Measurements from ENCODE around the gene HNRNPK. TPM values are rescaled to one million over a fixed set of nuclear protein-coding genes. Genes with fewer than 3 reads are reported as not detected.

The HNRNPK gene
- polyA plus RNA-seq, 6 donors from 2014 or later: 981 to 1,356 (median 1,024) TPM

DNA sequence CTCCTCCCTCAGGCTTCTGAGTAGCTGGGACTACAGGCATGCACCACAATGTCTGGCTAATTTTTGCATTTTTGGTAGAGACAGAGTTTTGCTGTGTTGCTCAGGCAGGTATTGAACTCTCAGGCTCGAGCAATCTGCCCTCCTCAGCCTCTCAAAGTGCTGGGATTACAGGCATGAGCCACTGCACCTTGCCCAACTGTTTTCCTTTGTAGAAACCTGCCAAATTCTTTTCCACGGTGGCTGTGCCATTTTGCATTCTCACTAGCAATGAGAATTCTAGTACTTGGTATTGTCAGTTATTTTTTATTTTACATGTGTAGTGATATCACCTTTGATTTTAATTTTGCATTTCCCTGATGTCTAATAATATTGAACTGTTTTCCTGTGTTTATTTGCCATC lies 8.4 kb upstream of the HNRNPK start:
- Mint-ChIP-seq H3K4me3 (no peak overlapping the region), H3K27me3 (no peaks in the 10 kb centered on the region), H3K36me3 (peaks cover 0 to 7% of the 10 kb centered on the region in 2 donors), H3K27ac (no peak overlapping the region), H3K9me3 (no peaks in the 10 kb centered on the region), H3K4me1 (peaks cover 15 to 31% (median 16%) of the 10 kb centered on the region in 3 donors)
- ATAC-seq (ENCODE audit: low read depth in 2 of 2): no peak
- DNase-seq: no peak

DNA sequence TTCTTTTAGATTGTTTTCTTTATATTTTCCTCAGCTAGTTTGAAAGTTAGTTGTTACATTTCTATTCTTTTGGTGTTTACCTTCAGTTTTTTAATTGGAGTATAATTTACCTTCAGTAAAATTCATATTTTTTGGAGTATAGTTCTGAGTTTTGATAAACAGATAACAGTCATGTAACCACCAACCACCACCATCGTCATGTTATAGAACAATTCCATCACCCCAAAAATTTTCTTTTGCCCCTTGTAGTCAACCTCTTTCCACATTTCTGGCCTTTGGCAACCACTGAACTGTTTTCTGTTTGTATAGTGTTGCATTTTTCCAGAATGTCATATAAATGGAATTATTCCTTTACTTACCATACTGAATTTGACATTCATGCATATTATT lies 7.4 kb upstream of the HNRNPK start:
- H3K27me3 Mint-ChIP-seq: no peaks in the 10 kb centered on the region
- ATAC-seq (ENCODE audit: low read depth in 2 of 2) (no peak), DNase-seq (no peak)
- H3K4me1 Mint-ChIP-seq: peaks cover 22 to 34% (median 24%) of the 10 kb centered on the region in 3 donors
- H3K9me3 Mint-ChIP-seq: no peaks in the 10 kb centered on the region
- H3K4me3 Mint-ChIP-seq: no peak overlapping the region
- peaks cover 0 to 7% of the 10 kb centered on the region in 2 donors for H3K36me3 Mint-ChIP-seq
- peak overlapping the region in 1 of 6 donors; percentile 32 for H3K27ac Mint-ChIP-seq

DNA sequence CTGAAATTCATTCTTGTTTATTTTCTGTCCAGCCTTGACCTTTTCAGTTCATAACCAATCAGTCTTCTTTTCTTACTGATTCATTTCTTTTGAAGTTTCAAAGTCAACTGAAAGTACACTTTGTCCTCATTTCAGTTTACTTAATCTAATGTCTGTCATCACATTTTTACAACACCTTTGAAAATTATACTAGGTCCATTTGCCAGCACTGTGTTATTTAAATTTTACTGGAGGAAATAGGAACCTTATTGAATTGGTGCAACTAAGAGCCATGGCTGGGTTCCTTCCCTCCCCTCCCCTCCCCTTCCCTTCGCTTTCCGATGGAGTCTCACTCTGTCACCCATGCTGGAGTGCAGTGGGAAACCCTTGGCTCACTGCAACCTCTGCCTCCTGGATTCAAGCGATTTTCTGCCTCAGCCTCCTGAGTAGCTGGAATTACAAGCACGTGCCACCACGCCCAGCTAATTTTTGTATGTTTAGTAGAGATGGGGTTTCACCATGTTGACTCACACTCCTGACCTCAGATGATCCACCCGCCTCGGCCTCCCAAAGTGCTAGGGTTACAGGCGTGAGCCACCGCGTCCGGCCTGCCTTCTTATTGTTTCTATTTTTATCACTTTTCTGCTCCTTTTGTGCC lies 6.9 kb upstream of the HNRNPK start:
- peaks cover 0 to 7% of the 10 kb centered on the region in 2 donors for H3K36me3 Mint-ChIP-seq
- DNase-seq (no peak), ATAC-seq (ENCODE audit: low read depth in 2 of 2) (no peak)
- peak overlapping the region in 4 of 6 donors; percentile 32 to 69 (median 46) for H3K27ac Mint-ChIP-seq
- peak overlapping the region in 4 of 8 donors; percentile 17 to 64 (median 24) for H3K4me3 Mint-ChIP-seq
- no peaks in the 10 kb centered on the region for H3K9me3 Mint-ChIP-seq
- no peaks in the 10 kb centered on the region for H3K27me3 Mint-ChIP-seq
- peaks cover 22 to 38% (median 24%) of the 10 kb centered on the region in 3 donors for H3K4me1 Mint-ChIP-seq

DNA sequence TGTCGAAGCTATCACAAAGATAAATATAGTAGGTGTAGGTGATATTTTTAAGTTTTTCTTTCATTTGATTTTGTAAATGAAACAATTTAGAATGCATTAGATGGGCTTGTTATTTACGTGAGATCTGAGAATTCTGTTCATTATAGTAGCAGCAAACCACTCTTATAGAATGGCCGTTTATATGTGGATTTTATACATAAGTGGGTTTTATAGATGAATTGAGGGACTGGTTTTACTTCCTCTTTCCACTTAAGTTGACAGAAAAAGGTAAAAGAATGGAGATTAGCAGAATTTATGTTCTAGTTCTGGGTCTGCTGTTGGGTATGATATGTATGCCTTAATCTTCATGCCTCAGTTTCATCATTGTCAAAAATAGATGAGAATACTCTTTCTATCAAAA lies 6.2 kb upstream of the HNRNPK start:
- Mint-ChIP-seq H3K27ac (peak overlapping the region in 3 of 6 donors; percentile 4 to 33 (median 29)), H3K27me3 (no peaks in the 10 kb centered on the region), H3K4me1 (peaks cover 28 to 44% (median 29%) of the 10 kb centered on the region in 3 donors), H3K36me3 (peaks cover 0 to 7% of the 10 kb centered on the region in 2 donors), H3K4me3 (peak overlapping the region in 7 of 8 donors; percentile 8 to 66 (median 35)), H3K9me3 (no peaks in the 10 kb centered on the region)
- ATAC-seq (ENCODE audit: low read depth in 2 of 2) (peak; percentile 80 to 86), DNase-seq (peak; percentile 28)

DNA sequence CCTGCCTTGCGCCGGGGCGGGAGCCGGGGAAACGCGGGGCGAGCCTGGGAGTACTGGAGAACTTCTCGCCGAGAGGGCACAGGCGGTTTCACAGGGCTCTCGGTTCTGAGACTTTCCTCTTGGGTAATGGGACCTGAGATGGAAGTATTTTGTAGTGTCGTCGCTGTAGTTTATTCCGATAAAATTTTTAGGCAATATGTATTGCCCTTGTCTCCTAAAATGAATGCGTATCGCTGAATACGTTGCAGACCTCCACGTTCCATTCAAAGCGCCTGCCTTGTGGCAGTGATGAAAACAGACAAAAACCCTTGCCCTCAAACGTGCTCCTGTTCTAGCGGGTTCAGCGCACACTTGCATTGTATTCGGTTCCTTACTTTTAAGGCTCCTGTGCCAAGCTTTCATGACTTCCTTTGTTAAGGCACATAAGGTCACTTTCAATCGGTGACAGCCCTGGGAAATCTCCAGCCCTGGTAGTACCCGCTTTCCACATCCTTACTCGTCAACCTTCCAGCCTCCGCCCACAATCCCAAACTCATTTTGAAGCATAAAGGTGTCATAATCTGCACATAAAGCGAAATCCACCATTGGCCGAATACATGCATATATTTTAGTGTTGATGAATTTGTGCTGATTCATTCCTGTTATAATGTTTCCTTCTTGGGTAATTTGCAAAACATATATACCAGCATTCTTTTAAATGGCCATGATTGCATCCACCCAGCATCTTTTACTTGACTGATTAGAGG lies 1.3 kb upstream of the HNRNPK start:
- DNase-seq (no peak), ATAC-seq (ENCODE audit: low read depth in 2 of 2) (no peak)
- peaks cover 33 to 53% (median 50%) of the 10 kb centered on the region in 3 donors for H3K4me1 Mint-ChIP-seq
- H3K36me3 Mint-ChIP-seq: peaks cover under 1 to 7% of the 10 kb centered on the region in 2 donors
- peak overlapping the region; percentile 94 to 100 (median 100) for H3K4me3 Mint-ChIP-seq
- peaks cover 0 to 4% (median 0%) of the 10 kb centered on the region in 7 donors for H3K9me3 Mint-ChIP-seq
- peak overlapping the region; percentile 82 to 100 (median 100) for H3K27ac Mint-ChIP-seq
- no peaks in the 10 kb centered on the region for H3K27me3 Mint-ChIP-seq

DNA sequence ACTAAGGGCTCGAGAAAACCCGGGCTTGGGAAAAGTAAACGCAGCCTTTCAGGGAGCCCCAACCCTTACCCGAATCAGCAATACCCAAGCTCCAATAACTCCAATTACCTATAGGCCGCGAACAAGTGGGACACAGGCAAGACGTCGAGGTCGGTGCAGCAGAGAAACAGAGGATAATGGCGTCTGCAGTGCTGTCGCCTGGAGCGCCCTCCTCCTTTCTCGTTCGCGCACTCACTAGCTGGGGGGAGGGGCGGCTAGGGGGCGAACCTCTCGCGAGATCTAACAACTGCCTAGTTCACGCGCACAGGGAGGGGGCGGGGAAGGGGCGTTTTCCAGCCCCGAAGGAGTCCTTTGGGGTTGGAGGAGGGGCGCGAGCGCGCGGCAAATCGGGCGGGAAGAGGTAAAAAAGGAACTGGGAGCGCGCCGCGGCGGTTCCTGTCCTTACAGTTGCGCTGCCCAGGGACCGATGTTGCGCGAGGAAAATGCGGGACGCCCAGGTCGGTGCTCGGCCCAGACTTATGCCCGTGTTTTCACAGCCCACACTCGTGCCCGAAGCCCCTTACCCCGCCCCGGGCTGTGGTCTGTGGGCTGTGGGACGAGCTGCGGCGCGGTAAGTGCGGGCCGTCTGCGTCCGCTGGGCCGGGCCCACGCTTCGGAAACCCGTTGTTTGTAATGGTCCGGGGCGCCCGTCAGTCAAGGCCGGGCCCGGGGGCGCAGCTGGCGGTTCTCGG lies 545 bp upstream of the HNRNPK start, which contains the start of gene RMI1:
RMI1 (plus strand) TSS at position 411 of the 731 bp plus-strand sequence. CDS start 20,182 bp downstream, outside the sequence.
- peaks cover 8 to 12% of the 10 kb centered on the region in 2 donors for H3K36me3 Mint-ChIP-seq
- peak within 1 kb of the TSS; percentile 99 to 100 (median 100) for H3K27ac Mint-ChIP-seq
- peaks cover 0 to 4% (median 0%) of the 10 kb centered on the region in 7 donors for H3K9me3 Mint-ChIP-seq
- H3K4me1 Mint-ChIP-seq: peaks cover 34 to 52% (median 48%) of the 10 kb centered on the region in 3 donors
- DNase-seq (peak; percentile 98), ATAC-seq (ENCODE audit: low read depth in 2 of 2) (peak; percentile 72 to 75)
- peak within 1 kb of the TSS; percentile 94 to 100 (median 100) for H3K4me3 Mint-ChIP-seq
- no peaks in the 10 kb centered on the region for H3K27me3 Mint-ChIP-seq

DNA sequence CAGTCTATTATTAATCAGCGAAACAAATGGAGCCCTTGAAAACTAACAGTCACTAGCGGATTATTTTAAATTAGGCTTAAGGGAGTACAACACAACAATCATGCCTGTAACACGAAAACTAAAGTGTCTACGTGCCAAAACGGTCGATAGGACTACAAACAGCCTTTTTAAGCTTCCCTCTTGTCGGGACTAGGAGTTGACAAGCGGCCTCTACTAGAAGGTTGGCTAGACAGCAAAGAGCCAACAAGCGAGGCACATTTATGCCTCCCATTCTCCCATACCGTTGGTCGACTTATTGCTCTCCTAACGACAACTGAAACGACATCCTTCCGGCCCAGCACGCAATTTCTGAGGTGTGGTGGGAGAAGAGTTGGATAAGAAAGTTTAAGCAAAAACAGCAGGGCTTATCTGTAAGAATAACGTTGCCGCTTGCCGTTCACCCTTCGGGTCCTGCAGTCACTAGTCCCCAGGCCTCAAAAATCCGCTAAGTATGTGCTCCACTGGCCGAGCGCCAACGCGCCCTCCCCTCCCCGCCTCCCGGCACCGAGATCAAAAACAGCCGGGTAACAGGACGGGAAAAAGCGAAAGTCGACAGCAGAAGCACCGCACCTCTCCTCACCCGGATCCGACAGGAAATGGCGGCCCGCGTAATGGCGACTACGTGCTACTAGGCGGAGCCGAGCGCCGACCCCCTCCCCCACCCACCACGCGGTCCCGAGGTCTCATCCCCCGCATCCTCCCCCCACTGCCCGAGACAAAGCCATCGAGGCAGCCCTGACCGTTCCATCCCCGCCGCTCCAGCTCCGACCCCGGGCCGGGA lies 813 bp downstream of the HNRNPK start:
- Mint-ChIP-seq H3K4me3 (peak overlapping the region; percentile 94 to 100 (median 100)), H3K27ac (peak overlapping the region; percentile 99 to 100 (median 100)), H3K36me3 (peaks cover 21 to 26% of the 10 kb centered on the region in 2 donors), H3K27me3 (no peaks in the 10 kb centered on the region), H3K9me3 (peaks cover 0 to 4% (median 0%) of the 10 kb centered on the region in 7 donors), H3K4me1 (peaks cover 47 to 65% (median 53%) of the 10 kb centered on the region in 3 donors)
- peak; percentile 82 for DNase-seq
- peak; percentile 47 to 48 for ATAC-seq (ENCODE audit: low read depth in 2 of 2)

DNA sequence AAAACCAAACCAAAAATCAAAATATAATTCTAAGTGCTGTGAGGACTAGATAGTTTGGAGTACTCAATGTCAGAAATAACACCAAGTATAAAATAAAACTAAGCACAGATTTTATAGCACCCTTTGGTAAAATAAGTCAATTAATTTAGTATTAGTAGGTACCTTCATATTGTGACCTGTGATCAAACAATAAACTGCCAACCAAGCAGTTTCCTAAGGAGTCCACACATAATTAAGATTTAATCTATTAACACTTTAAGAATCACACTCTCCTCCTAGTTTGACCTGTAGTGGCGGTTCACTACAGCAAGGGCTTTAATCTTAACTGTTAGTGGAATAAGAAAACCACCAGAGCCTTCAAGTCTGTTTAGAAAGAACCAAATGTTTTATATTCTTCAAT lies 2.8 kb downstream of the HNRNPK start:
- peaks cover 0 to 4% (median 0%) of the 10 kb centered on the region in 7 donors for H3K9me3 Mint-ChIP-seq
- no peaks in the 10 kb centered on the region for H3K27me3 Mint-ChIP-seq
- peak overlapping the region in 4 of 6 donors; percentile 66 to 100 (median 74) for H3K27ac Mint-ChIP-seq
- DNase-seq: no peak
- peaks cover 40 to 58% (median 49%) of the 10 kb centered on the region in 3 donors for H3K4me1 Mint-ChIP-seq
- H3K4me3 Mint-ChIP-seq: peak overlapping the region in 7 of 8 donors; percentile 94 to 100 (median 100)
- no peak for ATAC-seq (ENCODE audit: low read depth in 2 of 2)
- peaks cover 21 to 29% of the 10 kb centered on the region in 2 donors for H3K36me3 Mint-ChIP-seq

DNA sequence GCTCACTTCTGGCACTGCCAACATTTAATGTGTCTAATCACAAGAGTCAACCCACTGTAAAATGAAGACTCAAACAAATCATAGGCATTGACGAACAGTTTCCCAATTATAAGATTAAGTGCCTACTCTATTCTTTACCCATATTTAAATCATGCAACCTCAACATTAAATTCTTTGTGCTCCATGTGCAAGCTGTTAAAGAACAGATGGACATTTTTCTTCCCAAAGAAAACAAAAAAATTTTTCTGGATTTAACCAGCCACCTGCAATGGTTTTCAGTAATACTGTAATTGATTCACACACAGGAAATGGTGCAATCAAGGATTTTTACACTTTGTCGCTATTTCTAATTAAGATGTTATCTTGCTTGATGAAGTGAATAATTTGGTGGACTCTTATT lies 3.6 kb downstream of the HNRNPK start:
- Mint-ChIP-seq H3K9me3 (peaks cover 0 to 4% (median 0%) of the 10 kb centered on the region in 7 donors), H3K27ac (peak overlapping the region in 1 of 6 donors; percentile 44), H3K36me3 (peaks cover 29% of the 10 kb centered on the region in 2 donors), H3K27me3 (no peaks in the 10 kb centered on the region), H3K4me1 (peaks cover 36 to 54% (median 44%) of the 10 kb centered on the region in 3 donors), H3K4me3 (peak overlapping the region in 1 of 8 donors; percentile 100)
- DNase-seq (no peak), ATAC-seq (ENCODE audit: low read depth in 2 of 2) (no peak)

DNA sequence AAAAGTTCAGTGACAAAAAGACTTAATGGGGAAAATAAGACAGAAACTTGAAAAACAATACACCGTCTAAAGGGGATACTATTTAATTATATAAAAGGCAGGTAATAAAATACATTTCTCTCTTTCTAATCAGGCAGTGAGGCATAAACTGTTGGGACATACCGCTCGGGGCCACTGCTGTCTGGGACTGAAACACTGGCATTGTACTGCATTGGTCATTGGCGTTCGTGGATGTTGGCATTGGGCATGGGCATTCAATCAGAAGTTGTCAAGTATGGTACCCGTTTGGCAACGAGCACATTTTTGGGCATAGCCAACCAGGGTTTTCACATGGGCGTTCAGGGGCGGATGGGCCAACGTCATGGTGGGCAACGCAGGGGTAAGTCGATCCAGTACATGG lies 4.7 kb downstream of the HNRNPK start:
- H3K4me1 Mint-ChIP-seq: peaks cover 30 to 47% (median 41%) of the 10 kb centered on the region in 3 donors
- H3K4me3 Mint-ChIP-seq: peak overlapping the region in 2 of 8 donors; percentile 7 to 100
- peak overlapping the region in 5 of 6 donors; percentile 27 to 91 (median 63) for H3K27ac Mint-ChIP-seq

DNA sequence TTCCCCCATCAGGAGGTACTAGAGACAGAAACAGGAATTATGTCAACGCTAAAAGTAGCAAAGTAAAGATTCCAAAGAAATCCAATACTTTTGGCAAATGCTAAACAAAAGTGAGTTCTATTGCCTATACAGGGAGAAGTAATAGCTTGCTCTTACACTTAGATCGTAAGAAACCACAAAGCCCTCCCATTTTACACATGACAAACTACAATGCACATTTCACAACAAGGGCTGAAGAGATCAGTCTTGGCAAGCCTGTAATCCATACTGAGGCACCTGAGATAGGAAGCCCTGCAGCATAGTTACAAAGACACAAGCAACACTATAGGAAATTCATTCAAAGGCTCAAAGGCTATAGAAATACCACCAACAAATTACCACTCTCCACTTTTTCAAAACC lies 7.7 kb downstream of the HNRNPK start:
- ATAC-seq (ENCODE audit: low read depth in 2 of 2) (peak in 1 of 2 donors; percentile 25), DNase-seq (no peak)
- Mint-ChIP-seq H3K9me3 (no peaks in the 10 kb centered on the region), H3K36me3 (peaks cover 26 to 51% of the 10 kb centered on the region in 2 donors), H3K4me3 (no peak overlapping the region), H3K27ac (peak overlapping the region in 4 of 6 donors; percentile 17 to 65 (median 30)), H3K4me1 (peaks cover 18 to 27% (median 20%) of the 10 kb centered on the region in 3 donors), H3K27me3 (no peaks in the 10 kb centered on the region)

More for the DNA sequence above, 4.7 kb downstream of the HNRNPK start:
- H3K36me3 Mint-ChIP-seq: peaks cover 29 to 38% of the 10 kb centered on the region in 2 donors
- DNase-seq: no peak
- ATAC-seq (ENCODE audit: low read depth in 2 of 2): no peak
- peaks cover 0 to 2% (median 0%) of the 10 kb centered on the region in 7 donors for H3K9me3 Mint-ChIP-seq
- H3K27me3 Mint-ChIP-seq: no peaks in the 10 kb centered on the region

DNA sequence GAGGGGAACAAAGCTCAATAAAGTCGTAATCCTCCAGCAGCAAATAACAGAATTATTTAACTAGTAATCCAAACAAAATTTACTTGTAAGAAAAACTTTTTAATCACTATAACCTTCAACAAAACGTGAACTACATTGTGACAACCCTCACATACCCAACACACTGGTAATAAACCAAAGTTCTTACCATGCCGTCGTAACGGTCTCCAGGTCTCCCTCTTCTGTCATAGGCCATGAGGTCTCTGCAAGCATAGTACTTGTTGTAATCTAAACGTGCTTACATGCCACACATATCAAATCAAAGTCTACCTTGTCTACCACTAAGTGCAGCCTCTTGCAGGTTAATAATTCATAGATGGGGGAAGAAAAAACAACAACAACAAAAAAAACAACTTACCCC lies 8.5 kb downstream of the HNRNPK start:
- ATAC-seq (ENCODE audit: low read depth in 2 of 2) (no peak), DNase-seq (no peak)
- Mint-ChIP-seq H3K9me3 (no peaks in the 10 kb centered on the region), H3K27ac (peak overlapping the region in 1 of 6 donors; percentile 65), H3K4me1 (peaks cover 13 to 24% (median 18%) of the 10 kb centered on the region in 3 donors), H3K36me3 (peaks cover 31 to 51% of the 10 kb centered on the region in 2 donors), H3K4me3 (no peak overlapping the region), H3K27me3 (no peaks in the 10 kb centered on the region)

Measured in naive B cell (primary cell).